PFSK-1 (cell line): ENCODE data around the gene CTXN3.

Source experiments
- FOXP2 ChIP-seq: optimal IDR thresholded peaks from 2 replicates; pipeline ENCODE3; 2011; ENCODE audit warnings: borderline replicate concordance, control low read depth, inconsistent platforms; ENCODE audit not compliant: insufficient read depth; ENCODE audit errors: extremely low read length, extremely low read depth
- POLR2AphosphoS5 ChIP-seq: IDR thresholded peaks from 2 replicates; pipeline ENCODE4 v1.6.1; 2012; ENCODE audit warnings: low read depth, mild to moderate bottlenecking, control low read depth, low read length, moderate library complexity
- REST ChIP-seq, 2 experiments: IDR thresholded peaks; 2 replicates each; pipeline versions ENCODE4 v1.6.1 to v1.8.0; 2011 to 2012; ENCODE audit warnings: low read depth in 2 of 2, low read length in 2 of 2, control low read depth in 1 of 2, inconsistent platforms in 1 of 2, mild to moderate bottlenecking in 1 of 2, moderate library complexity in 1 of 2; ENCODE audit not compliant: insufficient read depth in 1 of 2
- SIN3A ChIP-seq: IDR thresholded peaks from 2 replicates; pipeline ENCODE4 v1.6.1; 2012; ENCODE audit warnings: mild to moderate bottlenecking, low read length, moderate library complexity, borderline replicate concordance; ENCODE audit not compliant: insufficient read depth
- TAF1 ChIP-seq: IDR thresholded peaks from 2 replicates; pipeline ENCODE4 v1.6.1; 2012; ENCODE audit warnings: low read length, control low read depth, borderline replicate concordance; ENCODE audit not compliant: insufficient read depth

The CTXN3 gene

GRCh38 chr5:127656825-127657224 lies 7.9 kb downstream of the CTXN3 start:
- TF ChIP-seq TAF1 (no peak), POLR2AphosphoS5 (no peak), SIN3A (no peak), REST (IDR thresholded peaks at IDR 0.05; ENCODE audit: insufficient read depth in 1 of 2, low read depth in 2 of 2, low read length in 2 of 2) (no peak), FOXP2 (no peak)

- TF ChIP-seq POLR2AphosphoS5 (no peak), TAF1 (no peak), REST (IDR thresholded peaks at IDR 0.05; ENCODE audit: insufficient read depth in 1 of 2, low read depth in 2 of 2, low read length in 2 of 2) (no peak), SIN3A (no peak), FOXP2 (no peak)
These were observed 11.3 kb downstream of the CTXN3 start for GRCh38 chr5:127660047-127660733.

- TF ChIP-seq TAF1 (no peak), POLR2AphosphoS5 (no peak), FOXP2 (no peak), SIN3A (no peak), REST (IDR thresholded peaks at IDR 0.05; ENCODE audit: insufficient read depth in 1 of 2, low read depth in 2 of 2, low read length in 2 of 2) (no peak)
These were observed 15.2 kb downstream of the CTXN3 start for GRCh38 chr5:127664093-127664492.

GRCh38 chr5:127665641-127666040 lies 16.8 kb downstream of the CTXN3 start:
- TF ChIP-seq FOXP2 (no peak), SIN3A (no peak), POLR2AphosphoS5 (no peak), TAF1 (no peak), REST (IDR thresholded peaks at IDR 0.05; ENCODE audit: insufficient read depth in 1 of 2, low read depth in 2 of 2, low read length in 2 of 2) (no peak)

GRCh38 chr5:127666043-127666716 lies 17.3 kb downstream of the CTXN3 start:
- TF ChIP-seq TAF1 (no peak), SIN3A (no peak), FOXP2 (no peak), REST (IDR thresholded peaks at IDR 0.05; ENCODE audit: insufficient read depth in 1 of 2, low read depth in 2 of 2, low read length in 2 of 2) (no peak), POLR2AphosphoS5 (no peak)
